ENCODE measurements around the gene THSD1.

DNA sequence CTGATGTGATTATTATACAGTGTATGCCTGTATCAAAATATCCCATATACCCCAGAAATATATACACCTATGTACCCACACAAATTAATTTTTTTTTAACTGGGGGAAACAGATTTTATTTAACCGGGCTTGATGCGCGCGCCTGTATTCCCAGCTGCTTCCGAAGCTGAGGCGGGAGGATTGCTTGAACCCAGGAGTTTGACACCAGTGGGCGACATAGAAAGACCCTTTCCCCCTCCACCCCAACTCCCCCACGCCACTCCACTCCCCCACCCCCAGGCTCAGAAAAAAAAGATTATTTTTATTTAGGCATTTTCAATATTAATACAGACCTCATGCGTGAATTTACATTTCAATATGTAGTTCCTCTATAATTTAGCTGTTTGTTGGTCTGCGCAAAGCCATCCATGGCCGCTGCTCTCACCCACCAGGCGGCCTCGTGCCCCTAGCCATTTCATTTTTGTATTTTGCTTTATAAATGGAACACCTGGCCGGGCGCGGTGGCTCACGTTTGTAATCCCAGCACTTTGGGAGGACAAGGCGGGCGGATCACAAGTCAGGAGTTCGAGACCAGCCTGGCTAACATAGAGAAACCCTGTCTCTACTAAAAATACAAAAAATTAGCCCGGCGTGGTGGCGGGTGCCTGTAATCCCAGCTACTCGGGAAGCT lies 45.3 kb upstream of the THSD1 start:
- TF ChIP-seq POLR2AphosphoS5 (IDR thresholded peaks at IDR 0.05; ENCODE audit: low read depth, low read length) (no peak), SIN3A (IDR thresholded peaks at IDR 0.05; ENCODE audit: borderline replicate concordance, insufficient read depth, low read length) (no peak), TAF1 (IDR thresholded peaks at IDR 0.05; ENCODE audit: borderline replicate concordance, insufficient read depth, low read length) (no peak)

All from PFSK-1 (cell line).